Measurements from ENCODE around the gene OR4F6.
A peak's percentile ranks its signal among the peaks of the same experiment; 100 is the strongest.
"Not testable (repeated sequence)": the region's sequence is repeated elsewhere in the genome, so short reads cannot be mapped to it uniquely, and the experiment has no call there.

Gene OR4F6, protein sequence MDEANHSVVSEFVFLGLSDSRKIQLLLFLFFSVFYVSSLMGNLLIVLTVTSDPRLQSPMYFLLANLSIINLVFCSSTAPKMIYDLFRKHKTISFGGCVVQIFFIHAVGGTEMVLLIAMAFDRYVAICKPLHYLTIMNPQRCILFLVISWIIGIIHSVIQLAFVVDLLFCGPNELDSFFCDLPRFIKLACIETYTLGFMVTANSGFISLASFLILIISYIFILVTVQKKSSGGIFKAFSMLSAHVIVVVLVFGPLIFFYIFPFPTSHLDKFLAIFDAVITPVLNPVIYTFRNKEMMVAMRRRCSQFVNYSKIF

DNA sequence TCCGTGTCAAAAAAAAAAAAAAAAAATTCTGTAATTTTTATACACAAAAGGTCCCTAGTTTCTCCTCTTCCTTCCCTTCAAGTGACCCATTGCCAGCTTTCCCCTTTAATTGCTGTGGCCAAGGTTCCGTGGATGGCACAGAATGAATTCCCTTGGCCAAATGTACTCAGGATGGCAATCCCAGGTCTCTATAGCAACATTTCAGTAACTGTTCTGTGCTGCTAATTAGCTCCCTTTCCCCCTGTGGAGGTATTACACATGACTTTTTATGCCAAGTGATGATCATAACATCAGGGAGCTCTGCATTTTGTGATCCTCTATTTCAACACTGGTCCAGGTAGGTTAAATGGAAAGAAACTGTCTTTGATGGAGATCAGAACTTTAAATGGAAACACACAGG, at the start of gene OR4F6:
Gene OR4F6 (plus strand): TSS at position 301 of the 400 bp plus-strand sequence. CDS start 2,211 bp downstream, outside the sequence.
- ATAC-seq (no peak), DNase-seq (no peak)

DNA sequence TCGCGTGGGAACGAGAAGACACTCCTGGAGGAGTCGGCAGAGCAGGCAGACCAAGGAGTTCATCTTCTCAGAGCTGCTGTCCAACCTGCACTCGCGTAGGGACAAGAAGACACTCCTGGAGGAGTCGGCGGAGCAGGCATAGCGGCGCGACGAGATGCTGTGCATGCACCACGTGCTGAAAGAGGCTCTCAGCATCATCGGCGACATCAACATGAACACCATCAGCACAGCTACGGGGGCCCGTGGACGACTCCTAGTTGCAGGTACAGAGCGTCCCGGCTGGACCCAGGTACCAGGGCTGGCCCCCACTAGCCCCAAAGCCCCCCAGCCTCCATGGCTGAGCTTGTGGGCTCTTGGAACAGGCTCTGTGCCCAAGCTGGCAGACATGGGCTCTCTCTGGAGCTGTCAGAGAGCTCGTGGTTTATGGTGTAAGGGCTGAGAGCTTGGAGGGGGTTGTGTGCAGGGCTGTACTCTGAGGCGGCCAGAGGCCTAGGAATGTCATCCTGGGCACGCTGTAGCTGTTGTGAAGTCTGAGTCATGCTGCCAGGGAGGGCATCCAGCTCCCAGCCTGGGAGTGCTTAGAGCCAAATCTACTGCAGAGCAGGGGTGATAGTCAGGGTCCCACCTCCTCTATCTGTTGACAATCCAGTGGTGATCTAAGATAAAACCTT, 38.5 kb upstream of the OR4F6 start:
- not testable (repeated sequence) for DNase-seq, ATAC-seq

DNA sequence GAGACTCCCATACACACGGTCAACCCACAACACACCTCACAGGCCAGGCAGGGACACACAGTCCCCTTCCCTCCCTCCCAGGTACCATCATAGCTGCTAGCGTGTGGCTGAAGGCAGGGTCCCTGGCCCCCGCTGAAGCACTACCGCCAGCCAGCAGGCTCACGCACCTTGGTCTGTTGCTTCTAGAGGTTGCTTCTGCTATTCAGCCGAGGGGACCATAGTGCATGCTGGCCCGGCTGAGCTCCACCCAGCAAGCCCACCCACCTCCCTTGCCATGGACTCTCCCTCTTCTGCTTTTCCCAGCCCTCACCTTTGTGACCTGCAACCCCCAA, 38.0 kb upstream of the OR4F6 start:
- DNase-seq, ATAC-seq: not testable (repeated sequence)

DNA sequence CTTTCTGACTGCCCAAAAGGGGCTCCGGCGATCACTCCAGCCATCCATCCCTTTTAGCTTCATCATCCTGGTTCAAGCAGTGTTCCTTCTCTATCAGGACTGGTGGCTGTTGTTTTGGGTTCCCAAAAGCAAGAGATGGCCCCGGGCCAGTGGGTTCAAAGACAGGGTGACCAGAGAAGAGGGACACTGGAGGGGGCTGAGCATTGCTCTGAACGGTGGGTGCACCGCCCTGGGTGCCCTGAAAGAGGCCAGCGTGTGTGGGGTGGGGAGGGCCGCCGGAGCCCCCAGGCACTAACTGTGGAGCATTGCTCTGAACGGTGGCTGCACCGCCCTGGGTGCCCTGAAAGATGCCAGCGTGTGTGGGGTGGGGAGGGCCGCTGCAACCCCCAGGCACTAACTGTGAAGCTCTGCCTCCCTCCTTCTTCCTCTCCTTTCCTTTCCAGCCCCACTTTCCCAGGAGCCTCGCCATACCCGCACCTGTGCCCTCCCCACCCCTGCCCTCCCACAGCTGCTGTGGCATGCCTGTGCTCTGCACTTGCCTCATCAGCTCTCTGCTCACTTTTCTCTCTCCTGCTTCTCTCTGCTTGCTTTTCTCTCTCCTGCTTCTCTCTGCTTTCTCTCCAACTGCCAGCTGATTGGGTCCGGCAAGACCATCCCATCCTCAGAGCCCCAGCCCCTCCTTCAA, 37.4 kb upstream of the OR4F6 start:
- DNase-seq (no peak), ATAC-seq (no peak)

DNA sequence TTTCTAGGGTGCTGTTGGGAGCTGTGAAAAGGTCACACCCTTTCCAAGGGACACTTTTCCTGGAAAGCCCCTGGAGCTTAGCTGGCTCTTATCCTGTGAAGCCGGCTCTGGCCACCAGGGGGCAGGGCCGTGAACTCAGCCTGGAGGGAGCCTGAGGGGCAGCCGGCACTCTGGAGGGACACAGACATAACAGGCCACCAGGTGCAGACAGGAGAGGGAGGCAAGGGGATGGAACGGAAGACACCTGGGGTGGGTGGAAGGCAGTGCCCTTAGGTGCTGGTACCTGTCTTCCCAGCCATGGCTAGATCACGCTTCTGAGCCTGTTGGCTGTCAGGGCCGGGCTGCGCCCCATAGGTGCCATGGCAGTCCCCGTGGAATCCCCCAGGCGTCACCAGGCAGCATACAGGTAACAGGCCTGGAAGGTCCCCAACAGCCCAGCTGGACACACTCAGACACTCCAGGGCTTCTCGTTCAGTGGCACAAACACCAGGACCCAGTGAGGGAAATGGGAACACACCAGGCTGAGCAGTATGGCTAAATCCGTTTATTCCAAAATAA, 36.1 kb upstream of the OR4F6 start:
- ATAC-seq, DNase-seq: not testable (repeated sequence)

DNA sequence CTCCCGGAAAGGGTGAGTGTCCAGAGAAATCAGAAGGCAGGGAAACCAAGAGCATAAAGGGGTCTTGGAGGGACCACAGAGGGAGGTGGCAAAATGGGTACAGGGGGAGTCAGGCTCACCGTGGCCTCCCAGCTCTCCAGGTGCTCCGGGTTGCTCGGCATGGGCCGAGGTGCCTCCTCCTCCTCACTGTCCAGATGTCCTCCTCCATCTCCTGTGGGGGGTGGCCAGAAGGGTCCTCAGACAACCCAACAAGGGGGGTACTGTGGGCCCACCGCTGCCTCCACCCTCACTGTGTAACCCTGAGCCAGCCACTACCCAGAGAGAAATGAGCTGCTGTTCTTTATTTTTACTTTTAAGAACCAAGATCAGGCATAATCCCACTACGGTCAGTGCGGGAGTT, 30.4 kb upstream of the OR4F6 start:
- DNase-seq (no peak), ATAC-seq (no peak)

DNA sequence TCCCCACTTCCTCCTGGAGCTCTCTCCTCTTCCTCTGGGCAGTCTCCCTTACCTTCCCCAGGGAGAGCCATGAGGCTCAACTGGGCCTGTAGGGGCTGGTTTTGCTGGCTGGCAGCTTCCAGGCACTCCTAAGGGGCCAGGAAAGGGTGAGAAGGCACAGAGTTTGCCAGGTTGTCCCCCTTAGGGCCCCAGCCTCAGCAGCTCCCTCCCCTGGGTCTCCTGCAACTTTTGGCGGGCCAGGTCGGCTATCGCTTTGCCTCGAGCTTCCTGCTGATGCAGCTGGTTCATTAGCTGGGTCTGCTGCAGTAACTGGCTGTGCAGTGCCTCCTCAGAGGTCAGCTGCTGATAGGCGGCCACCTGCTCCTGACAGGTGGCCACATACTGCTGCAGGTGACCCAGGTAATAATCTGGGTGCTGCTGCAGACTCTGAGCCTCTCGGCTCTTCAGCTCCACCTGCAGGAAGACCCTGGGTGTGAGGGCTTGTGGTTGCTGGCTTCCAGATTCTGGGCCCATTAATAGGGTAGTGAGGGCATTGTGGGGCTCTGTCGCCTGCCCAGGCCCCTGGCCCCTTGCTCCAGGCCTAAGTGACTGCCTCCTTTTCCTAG, 29.7 kb upstream of the OR4F6 start:
- no peak for ATAC-seq
- peak; percentile 7 for DNase-seq

DNA sequence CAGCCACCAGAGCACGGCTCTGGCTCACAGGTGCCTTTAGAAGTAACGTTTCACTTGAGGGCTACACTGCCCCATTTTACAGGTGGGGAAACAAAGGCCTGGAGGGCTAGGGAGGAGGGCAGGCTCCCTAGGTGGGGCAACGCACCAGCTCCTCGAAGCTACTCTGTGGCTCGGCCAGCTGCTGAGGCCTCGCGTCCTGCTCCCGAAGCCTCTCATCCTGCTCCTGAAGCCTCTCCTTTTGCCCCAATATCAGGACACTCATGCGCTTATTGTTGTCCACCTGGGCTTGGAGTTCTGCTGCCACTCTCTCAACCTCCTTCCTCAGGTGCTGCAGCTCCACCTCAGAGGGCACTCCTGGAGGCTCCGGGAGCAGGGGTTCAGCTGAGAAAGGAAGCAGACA, 28.2 kb upstream of the OR4F6 start:
- DNase-seq = no peak
- no peak for ATAC-seq

DNA sequence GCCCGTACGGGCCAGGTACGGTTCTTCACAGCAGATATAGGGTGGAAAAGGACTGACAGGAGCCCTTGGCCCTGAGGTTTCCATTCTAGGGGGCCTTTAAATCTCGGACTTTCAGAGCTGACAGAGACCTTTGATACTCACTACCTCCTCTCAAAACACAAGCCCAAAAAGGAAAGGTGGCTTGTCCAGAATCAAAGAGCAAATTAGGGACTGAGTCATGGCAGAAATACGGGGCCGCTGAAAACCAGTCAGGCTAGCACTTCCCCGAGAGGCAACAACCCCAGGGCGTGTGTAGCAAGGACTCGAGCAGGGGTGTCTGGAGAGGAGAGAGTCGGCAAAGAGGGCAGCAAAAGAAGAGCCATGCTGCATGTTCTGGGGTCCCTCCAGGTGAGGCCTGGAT, 24.7 kb upstream of the OR4F6 start:
- not testable (repeated sequence) for DNase-seq, ATAC-seq

DNA sequence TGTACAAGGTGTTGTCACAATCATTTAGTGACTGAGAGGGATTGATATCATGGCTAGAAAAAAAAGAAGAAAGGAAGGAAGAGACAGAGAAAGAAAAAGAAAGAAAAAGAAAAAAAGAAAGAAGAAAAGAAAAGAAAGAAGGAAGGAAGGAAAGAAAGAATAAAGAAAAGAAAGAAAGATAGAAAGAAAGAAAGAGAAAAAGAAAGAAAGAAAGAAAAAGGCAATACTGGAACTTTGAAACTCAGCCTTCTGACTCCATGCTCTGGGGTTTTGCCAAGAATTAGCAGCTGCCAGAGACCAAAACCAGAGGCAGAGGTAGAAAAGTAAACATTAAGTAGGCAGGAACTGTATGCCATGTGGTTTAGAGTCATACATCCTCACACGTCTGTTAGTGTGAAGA, 23.1 kb upstream of the OR4F6 start:
- not testable (repeated sequence) for DNase-seq, ATAC-seq

DNA sequence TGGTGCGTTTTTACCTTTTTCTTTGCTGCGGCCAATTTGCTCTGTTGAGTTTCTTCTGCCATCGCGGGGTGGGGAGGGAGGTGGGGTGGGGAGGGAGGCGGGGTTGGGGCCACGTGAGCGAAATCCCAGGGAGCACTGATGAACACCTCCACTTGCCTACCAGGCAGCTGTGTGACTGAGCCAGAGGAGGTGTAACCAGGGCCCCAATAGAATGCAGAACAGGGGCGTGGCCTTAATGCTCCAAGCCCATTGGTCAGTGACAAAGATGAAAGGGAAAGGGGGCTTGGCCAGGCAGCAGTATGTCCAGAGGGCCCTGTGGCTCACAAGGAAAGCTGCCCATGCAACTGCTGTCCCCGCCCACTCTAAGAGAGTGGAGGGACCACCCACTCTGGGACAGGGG, 21.4 kb upstream of the OR4F6 start:
- no peak for DNase-seq
- ATAC-seq = no peak

DNA sequence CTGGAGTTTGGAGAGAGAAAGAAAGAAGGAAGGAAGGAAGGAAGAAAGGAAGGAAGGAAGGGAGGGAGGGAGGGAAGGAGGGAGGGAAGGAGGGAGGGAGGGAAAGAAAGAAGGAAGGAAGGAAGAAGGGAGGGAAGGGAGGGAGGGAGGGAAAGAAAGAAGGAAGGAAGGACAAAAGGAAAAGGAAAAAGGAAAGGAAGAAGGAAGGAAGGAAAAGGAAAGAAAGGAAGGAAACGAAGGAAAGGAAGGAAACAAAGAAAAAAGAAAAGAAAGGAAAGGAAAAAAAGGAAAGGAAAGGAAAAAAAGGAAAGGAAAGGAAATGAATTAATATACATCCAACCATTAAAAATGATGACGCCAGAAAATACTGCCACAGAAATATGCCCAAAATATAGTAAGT, 18.7 kb upstream of the OR4F6 start:
- ATAC-seq (no peak), DNase-seq (no peak)

DNA sequence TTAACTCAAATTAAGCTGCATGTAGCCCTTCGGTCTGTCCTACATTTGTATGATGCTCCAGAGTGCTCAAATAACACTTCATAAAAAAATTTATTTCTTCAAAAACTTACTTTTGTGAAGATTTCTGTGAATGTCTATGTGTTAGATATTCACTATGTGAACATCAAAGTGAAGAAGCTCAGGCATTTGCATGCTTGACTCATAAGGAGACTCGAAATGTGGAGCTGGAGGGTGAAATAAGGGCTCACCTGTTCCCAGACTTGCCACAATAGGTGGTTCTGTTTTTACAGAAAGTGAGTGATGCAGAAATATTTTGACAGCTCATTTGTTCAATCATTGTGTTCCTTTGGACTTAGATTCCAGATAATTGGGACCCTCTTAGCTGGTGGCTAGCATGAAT, 16.9 kb upstream of the OR4F6 start:
- not testable (repeated sequence) for DNase-seq, ATAC-seq

DNA sequence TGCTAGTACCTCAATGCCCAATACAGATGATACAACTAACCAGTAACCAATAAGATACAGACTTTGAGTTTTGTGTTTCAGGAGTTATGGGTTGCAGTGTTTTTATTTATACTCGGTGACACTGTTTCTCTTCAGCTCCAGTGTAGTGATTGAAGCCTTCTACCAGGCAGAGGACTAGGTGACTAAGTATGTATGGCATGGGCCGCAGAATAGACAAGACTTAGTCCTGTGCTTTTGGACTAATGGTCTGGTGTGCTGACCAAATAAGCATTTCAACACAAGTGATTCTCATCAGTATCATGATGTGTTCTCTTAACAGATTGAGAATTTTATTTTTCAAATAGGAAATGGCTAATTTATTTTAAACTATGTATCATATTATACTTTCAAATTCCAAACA, 15.3 kb upstream of the OR4F6 start:
- ATAC-seq, DNase-seq: not testable (repeated sequence)

DNA sequence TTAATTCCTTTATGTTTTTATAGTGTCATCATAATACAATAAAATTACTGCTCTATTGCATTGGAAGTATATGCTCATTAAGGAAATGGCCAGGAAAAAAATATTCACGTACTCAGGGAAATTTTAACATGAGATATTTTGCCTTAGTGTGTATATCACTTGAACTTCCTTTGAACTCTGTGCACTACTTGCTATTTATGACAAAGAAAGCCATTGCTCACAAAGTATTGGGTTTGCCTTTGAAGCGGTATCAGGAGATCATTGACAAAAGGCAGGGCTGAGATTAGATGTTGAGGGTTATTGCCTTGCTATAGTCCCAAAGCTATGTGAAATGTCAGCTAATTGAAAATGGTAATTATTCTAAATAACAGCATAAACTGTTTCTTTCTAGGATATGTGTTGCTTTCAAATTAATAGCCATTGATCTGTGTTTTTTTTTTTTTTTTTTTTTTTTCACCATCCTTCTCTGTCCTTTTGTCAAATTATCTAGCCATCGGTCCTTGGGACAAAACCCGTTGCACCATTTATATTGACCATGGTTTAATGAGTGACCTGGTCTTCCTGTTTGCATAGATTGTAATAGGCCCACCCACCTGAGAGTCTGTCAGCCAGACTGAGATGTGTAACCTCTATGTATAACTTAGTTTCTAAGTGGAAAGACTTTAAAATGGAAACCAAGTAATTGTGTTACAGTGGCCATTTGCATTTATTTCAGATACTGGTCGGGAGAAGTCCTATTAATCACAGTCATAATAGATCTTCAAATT, 14.6 kb upstream of the OR4F6 start:
- DNase-seq, ATAC-seq: not testable (repeated sequence)

DNA sequence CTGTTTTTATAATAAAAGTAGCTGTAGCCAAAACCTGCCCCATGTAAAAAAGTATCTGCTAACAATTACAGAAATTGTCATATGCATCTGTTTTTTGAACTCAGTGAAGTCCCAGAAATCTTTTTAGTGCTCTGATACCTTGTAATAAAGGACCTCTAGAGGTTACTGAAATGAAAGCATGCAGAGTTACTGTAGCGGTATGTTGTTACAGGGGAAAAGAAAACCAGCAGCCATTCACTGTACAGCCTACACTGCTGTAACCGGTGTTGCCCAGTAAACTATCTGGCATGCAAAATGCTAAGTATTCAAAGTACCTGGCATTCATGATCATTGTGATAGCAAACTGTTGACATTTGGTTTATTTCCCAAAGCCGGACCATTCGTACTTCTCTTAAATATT, 12.6 kb upstream of the OR4F6 start:
- not testable (repeated sequence) for DNase-seq, ATAC-seq

DNA sequence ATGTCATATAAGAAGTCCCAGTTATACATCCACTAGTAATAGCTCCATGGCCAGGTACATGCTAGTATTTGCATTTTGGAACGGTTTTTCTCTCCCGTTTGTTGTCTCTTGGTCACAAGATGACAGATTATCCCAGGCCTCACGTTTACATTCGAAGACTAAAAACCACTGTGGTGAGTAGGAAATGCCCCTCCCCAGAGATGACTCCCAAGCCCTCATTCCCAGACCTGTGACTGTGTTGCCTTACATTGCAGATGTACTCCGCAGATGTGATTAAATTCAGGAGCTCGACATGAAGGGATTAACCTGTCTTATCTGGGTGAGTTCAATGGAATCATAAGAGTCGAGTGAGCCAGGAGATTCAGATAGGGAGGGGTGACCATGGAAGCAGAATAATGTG, 9.3 kb upstream of the OR4F6 start:
- not testable (repeated sequence) for DNase-seq, ATAC-seq

DNA sequence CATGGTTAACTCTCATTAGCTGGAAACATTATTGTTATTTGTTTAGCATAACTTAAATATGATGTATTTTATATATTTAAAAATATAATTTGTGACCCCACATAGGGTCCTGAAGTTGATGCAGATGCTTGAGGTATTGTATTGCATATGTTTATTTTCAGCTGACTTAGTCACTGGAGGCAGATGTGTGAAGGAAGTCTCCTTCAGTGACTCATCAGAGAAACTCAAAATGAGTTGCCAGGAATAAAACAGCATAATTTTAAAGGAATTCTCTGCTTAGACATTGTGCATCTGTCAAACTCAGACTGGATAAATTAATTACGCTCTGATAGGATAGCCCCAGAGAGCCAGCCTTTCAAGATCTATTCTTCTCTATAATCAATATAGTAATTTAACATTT, 7.9 kb upstream of the OR4F6 start:
- ATAC-seq (no peak), DNase-seq (no peak)

DNA sequence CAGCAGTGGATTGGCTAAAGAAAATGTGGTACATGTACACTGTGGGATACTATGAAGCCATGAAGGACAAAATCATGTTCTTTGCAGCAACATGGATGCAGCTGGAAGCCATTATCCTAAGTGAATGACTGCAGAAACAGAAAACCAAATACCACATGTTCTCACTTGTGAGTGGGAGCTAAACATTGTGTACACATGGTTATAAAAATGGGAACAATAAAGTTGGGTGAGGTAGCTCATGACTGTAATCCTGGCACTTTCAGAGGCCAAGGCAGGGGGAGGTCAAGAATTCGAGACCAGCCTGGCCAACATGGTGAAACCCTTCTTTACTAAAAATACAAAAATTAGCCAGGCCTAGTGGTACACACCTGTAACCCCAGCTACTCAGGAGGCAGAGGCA, 3.6 kb upstream of the OR4F6 start:
- DNase-seq = no peak
- no peak for ATAC-seq

DNA sequence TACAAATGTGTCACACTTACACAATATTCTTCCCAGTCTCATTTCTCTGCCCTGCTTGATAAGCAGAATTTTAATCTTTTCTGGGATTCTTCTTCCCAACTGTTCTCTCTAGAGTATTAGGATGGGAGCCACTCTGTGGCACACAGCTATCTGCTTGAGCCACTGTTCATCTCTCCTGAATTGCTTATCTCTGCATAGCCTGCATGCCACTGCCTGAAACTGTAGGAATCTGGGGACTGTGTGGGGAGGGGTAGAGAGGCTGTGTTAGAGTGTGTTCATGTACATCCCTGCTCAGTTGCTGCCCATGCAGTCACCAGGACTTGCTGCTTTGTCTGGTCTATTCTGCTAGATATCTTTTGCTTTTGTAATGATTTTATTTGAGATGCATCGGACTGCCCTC, 2.3 kb upstream of the OR4F6 start:
- no peak for ATAC-seq
- no peak for DNase-seq

DNA sequence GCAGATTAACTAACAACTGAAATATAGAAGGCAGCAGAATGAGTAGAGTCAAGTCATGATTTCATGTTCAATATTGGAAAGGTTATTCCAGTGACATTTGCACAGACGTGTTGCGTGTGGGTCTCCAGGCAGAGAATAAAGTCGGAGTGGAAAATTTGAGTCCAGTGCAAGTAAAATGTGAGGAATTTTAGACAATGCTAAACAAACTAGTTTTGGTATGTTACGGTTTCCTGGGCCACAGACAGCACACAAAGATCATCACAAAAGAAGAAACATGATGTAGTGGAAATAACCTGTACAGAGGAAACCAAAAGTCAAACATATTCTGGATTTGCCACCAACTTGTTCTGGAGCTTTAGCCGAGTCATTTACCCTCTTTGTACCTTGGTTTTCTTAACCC, 367 bp downstream of the OR4F6 start:
- DNase-seq = no peak
- no peak for ATAC-seq

DNA sequence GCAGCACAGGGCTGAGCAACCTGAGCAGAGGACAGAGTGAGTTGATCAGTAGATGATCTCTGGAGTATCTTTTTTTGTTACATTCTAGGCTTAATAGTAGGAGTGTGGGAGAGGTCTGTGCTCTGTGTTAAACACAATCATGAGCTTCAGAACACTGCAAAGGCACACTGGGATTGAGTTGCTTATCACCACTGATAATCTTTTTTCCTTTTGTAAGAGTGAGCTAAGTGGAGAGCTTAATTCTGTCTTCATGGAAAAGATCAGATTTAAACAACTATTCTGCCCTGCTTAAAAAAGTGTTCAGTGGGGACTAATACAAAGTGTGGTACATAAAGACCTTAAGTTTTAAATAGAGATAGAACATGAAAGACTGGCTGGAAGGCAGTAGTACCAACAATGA, 1.1 kb downstream of the OR4F6 start:
- ATAC-seq = no peak
- no peak for DNase-seq

All from stimulated activated naive CD8-positive, alpha-beta T cell treated with anti-CD3 and anti-CD28 coated beads, Interleukin-15, Interleukin-2, amounts not matched to agents 100 U/mL and 50 U/mL, for 24 hours (primary cell).